ENCODE data around the gene NEIL1. TPM values are rescaled to one million over a fixed set of nuclear protein-coding genes. Genes with fewer than 3 reads are reported as not detected.
"Not testable (repeated sequence)": the region's sequence is repeated elsewhere in the genome, so short reads cannot be mapped to it uniquely, and the experiment has no call there.

NEIL1 gene
- total and polyA plus RNA-seq, 2 donors (not counting 1 experiment from before 2014, with no cell fraction given): 103 to 251 TPM

- peak overlapping the region; percentile 84 to 92 for H3K27ac ChIP-seq (ENCODE audit: low read length in 2 of 2)
- POLR2A ChIA-PET: interaction anchor here (0.6 to 3.3 kb wide), 6 partner anchors 9 to 505 kb away, joined by 4 to 25 read pairs (median 5); partner anchors contain the start of genes COMMD4, MAN2C1 and SIN3A
- no peak overlapping the region for H2AFZ ChIP-seq (ENCODE audit: insufficient read depth, low read depth, low read length, poor library complexity, severe bottlenecking)
- H3K36me3 ChIP-seq (replicated peaks in 1 of 2; ENCODE audit: control extremely low read depth in 1 of 2, control insufficient read depth in 1 of 2, extremely low read depth in 1 of 2, insufficient read depth in 2 of 2, low read length in 1 of 2): peaks cover 0 to 8% of the 10 kb centered on the region in 2 experiments
- Mint-ChIP-seq H3K27me3 (no peaks in the 10 kb centered on the region), H3K4me1 (peaks cover 45% of the 10 kb centered on the region), H3K9me3 (ENCODE audit: insufficient read depth) (peaks cover 8% of the 10 kb centered on the region), H3K4me3 (peak overlapping the region; percentile 80), H3K27ac (peak overlapping the region; percentile 98)
- no peak for TF ChIP-seq CTCF (IDR thresholded peaks at IDR 0.05)
- WGBS (ENCODE audit: insufficient coverage): 57% methylated on average over 45 of the region's 46 CpGs
- intact Hi-C loops (cut with micrococcal nuclease): no loop called here
- peak overlapping the region; percentile 42 for H3K9ac ChIP-seq (ENCODE audit: low read length)
- H4K20me1 ChIP-seq (ENCODE audit: control insufficient read depth, insufficient read depth, low read length, poor library complexity, severe bottlenecking): no peaks in the 10 kb centered on the region
- DNase-seq: peak; percentile 55
- H3K4me3 ChIP-seq (ENCODE audit: control extremely low read depth in 1 of 5, extremely low read depth in 1 of 5, insufficient read depth in 1 of 5, low read depth in 2 of 5, low read length in 4 of 5): peak overlapping the region in 4 of 5 experiments; percentile 59 to 82 (median 74)
- peaks cover 31 to 47% of the 10 kb centered on the region in 2 donors for H3K4me1 ChIP-seq (ENCODE audit: control insufficient read depth in 2 of 2, insufficient read depth in 2 of 2, low read length in 2 of 2)
- H3K27me3 ChIP-seq (replicated peaks in 1 of 4; ENCODE audit: control extremely low read depth in 1 of 4, control insufficient read depth in 3 of 4, insufficient read depth in 4 of 4, low read length in 3 of 4): no peaks in the 10 kb centered on the region
- peaks cover 0 to 57% (median 27%) of the 10 kb centered on the region in 3 donors for H3K9me3 ChIP-seq (ENCODE audit: control extremely low read depth in 1 of 3, control insufficient read depth in 2 of 3, insufficient read depth in 1 of 3, low read length in 2 of 3)
- no peak for ATAC-seq (ENCODE audit: low read depth)
- no peaks in the 10 kb centered on the region for H3K79me2 ChIP-seq (ENCODE audit: control insufficient read depth, insufficient read depth, low read length)
- CTCF ChIA-PET: interaction anchor here (7.0 kb wide), 1 partner anchor 19 kb away, joined by 52 read pairs; the partner anchor contains the start of gene MAN2C1
- H3K4me2 ChIP-seq (replicated peaks; ENCODE audit: low read depth, low read length, poor library complexity, severe bottlenecking): peak overlapping the region; percentile 95
Measured at GRCh38 chr15:75348562-75349350, 1.9 kb downstream of the NEIL1 start.

- H3K79me2 ChIP-seq (ENCODE audit: control insufficient read depth, insufficient read depth, low read length); H4K20me1 ChIP-seq (ENCODE audit: control insufficient read depth, insufficient read depth, low read length, poor library complexity, severe bottlenecking); H3K9me3 Mint-ChIP-seq (ENCODE audit: insufficient read depth); ATAC-seq (ENCODE audit: low read depth); H3K36me3 ChIP-seq (replicated peaks in 1 of 2; ENCODE audit: control extremely low read depth in 1 of 2, control insufficient read depth in 1 of 2, extremely low read depth in 1 of 2, insufficient read depth in 2 of 2, low read length in 1 of 2); intact Hi-C loops (cut with micrococcal nuclease); H2AFZ ChIP-seq (ENCODE audit: insufficient read depth, low read depth, low read length, poor library complexity, severe bottlenecking); H3K27me3 ChIP-seq (replicated peaks in 1 of 4; ENCODE audit: control extremely low read depth in 1 of 4, control insufficient read depth in 3 of 4, insufficient read depth in 4 of 4, low read length in 3 of 4); DNase-seq; H3K27me3 Mint-ChIP-seq: not testable (repeated sequence)
- Histone ChIP-seq H3K9me3 (ENCODE audit: control extremely low read depth in 1 of 3, control insufficient read depth in 2 of 3, insufficient read depth in 1 of 3, low read length in 2 of 3) (peaks cover 0 to 53% (median 27%) of the 10 kb centered on the region in 3 donors), H3K27ac (ENCODE audit: low read length in 2 of 2) (peak overlapping the region; percentile 84 to 92), H3K4me3 (ENCODE audit: control extremely low read depth in 1 of 5, extremely low read depth in 1 of 5, insufficient read depth in 1 of 5, low read depth in 2 of 5, low read length in 4 of 5) (peak overlapping the region in 1 of 5 experiments; percentile 9), H3K9ac (ENCODE audit: low read length) (peak overlapping the region; percentile 42), H3K4me1 (ENCODE audit: control insufficient read depth in 2 of 2, insufficient read depth in 2 of 2, low read length in 2 of 2) (peaks cover 31 to 47% of the 10 kb centered on the region in 2 donors), H3K4me2 (replicated peaks; ENCODE audit: low read depth, low read length, poor library complexity, severe bottlenecking) (peak overlapping the region; percentile 95)
- WGBS (ENCODE audit: insufficient coverage): 94% methylated on average over 5 of the region's 8 CpGs
- ChIA-PET CTCF (interaction anchor here (7.0 kb wide), 1 partner anchor 18 kb away, joined by 52 read pairs; the partner anchor contains the start of gene MAN2C1), POLR2A (interaction anchor here (0.6 to 3.3 kb wide), 3 partner anchors 18 to 505 kb away, joined by 4 to 25 read pairs (median 5); partner anchors contain the start of genes MAN2C1 and SIN3A)
- Mint-ChIP-seq H3K4me1 (peaks cover 42% of the 10 kb centered on the region), H3K27ac (peak overlapping the region; percentile 98), H3K4me3 (peak overlapping the region; percentile 80)
Measured at GRCh38 chr15:75349351-75349669, 2.5 kb downstream of the NEIL1 start.
